GM12801 (cell line): Measurements from ENCODE around the gene HDAC7.

Source experiments
- TF ChIP-seq, protein P1 (sequence below): IDR thresholded peaks from one replicate; pipeline ENCODE4 v1.5.1; 2011; ENCODE audit warnings: control low read depth; ENCODE audit not compliant: insufficient read length; ENCODE audit errors: extremely low read depth

The HDAC7 gene

DNA sequence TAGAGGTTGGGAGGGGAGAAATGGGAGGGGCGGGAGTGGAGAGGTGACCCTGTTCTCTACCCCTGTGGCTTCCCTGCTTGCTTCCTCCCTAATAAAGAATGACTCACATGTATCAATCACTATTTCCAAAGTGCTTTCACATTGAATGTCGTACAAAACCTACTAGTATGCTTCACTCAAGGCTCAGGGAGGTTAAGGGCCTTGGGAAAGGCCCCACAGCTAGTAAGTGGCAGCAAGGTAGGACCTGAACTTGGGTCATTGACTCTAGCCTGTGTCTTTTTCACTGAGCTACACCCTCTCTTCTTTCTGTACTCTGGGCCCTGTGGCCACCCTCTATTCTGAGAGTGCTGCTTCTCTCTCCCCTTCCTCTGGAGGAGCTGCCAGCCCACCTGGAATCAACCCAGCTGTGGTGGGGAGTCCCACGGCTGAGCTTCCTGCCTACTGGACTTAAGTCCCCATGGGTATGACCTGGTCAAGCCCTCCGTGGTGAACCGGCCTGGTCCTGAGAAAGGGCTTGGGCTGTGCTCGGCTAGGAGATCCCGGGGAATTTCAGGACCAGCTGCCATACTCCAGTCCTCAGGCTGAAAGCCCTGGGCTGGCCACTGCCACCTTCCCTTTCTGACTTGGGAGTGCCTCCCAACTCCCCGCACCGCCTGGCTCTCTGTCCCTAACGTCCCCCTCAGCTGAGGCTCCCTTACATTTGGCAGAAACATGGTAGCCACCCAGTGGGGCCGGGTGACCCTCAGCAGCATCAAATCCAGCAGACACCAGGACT, 33.6 kb downstream of the HDAC7 start:
- TF ChIP-seq, protein P1, sequence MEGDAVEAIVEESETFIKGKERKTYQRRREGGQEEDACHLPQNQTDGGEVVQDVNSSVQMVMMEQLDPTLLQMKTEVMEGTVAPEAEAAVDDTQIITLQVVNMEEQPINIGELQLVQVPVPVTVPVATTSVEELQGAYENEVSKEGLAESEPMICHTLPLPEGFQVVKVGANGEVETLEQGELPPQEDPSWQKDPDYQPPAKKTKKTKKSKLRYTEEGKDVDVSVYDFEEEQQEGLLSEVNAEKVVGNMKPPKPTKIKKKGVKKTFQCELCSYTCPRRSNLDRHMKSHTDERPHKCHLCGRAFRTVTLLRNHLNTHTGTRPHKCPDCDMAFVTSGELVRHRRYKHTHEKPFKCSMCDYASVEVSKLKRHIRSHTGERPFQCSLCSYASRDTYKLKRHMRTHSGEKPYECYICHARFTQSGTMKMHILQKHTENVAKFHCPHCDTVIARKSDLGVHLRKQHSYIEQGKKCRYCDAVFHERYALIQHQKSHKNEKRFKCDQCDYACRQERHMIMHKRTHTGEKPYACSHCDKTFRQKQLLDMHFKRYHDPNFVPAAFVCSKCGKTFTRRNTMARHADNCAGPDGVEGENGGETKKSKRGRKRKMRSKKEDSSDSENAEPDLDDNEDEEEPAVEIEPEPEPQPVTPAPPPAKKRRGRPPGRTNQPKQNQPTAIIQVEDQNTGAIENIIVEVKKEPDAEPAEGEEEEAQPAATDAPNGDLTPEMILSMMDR = no peak

DNA sequence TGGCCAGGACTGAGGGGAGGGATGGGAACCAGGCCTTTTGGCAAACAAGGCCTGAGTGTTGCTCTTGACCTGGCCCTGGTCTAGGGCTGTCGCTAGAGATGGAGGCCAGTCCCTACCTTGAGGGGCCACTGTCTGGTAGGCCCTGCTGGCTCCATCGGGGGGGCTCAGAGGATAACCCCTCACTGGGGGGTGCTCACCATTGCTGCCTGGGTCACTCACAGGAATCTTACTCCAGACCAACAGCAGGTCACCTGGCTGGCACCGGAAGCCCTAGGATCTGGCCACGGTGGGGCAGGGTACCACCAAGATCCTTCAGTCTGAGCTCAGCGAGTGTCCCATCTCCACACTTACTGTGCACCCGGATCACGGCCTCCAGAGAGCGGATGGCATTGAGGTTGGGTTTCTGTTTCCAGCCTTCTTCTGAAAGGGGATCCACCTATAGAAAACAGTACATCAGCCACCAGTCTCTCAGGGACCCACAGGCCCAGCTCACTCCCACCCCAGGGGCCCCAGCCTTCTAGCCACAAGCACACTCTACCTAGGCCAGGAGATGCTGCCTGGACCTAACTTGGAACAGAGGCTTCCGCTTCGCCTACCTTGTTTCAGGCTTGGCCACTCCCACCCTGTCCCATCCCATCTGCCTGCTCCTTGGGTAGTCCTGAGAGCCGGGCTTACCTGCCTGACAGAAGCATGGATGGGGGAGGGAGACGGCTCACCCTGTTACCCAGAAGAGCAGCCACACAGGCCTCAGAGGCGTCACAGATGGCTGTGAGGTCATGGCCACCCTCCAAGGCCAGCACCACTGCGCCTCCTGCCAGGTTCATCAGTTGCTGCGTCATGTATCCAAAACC, 34.4 kb downstream of the HDAC7 start:
- TF ChIP-seq, protein P1 = no peak

DNA sequence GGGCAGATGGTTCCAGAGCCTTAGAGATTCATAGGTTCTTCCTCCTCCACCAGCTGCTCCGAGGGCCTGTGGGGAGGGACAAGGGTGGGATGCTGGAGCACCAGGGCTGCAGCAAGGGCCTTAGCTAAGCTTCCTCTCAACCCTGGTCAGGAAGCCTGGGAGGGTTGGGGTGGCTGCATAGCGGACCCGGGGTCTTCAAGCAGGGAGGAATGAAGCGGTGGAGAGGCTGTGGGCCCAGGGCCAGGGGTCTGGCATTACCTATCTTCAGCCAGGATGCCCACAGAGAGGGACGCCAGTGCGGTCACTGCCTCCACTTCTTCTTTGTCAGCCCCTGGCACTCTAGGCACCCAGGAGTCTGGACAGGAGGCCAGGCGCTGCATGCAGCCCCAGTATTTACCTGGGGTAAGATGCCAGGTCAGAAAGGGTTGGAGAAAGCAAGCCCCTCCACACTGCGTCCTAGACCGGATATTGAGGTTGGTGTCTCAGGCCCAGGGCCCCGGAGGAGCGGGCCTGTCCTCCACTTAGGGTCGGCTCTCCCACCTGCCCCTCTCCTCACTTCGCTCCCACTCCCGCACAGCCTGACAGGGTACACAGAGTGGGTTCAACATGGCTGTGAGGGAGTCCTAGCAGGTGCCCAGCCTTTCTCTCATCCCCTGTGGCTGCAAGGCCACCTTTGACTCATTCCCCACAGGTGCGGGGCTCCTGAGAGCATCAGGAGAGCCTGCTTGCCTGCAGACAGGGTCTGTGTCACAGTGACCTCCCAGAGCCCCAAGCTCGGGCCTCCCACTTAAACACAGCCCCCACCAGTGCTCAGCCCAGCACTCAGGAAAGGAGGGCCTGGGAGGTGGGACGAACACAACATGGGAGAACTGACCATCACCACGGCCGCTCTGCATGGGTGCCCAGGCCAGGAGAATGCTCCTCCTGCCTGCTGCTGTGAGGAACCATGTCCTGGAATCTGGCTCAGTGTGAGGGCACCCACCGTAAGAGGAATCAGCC, 35.6 kb downstream of the HDAC7 start:
- TF ChIP-seq, protein P1 = no peak

DNA sequence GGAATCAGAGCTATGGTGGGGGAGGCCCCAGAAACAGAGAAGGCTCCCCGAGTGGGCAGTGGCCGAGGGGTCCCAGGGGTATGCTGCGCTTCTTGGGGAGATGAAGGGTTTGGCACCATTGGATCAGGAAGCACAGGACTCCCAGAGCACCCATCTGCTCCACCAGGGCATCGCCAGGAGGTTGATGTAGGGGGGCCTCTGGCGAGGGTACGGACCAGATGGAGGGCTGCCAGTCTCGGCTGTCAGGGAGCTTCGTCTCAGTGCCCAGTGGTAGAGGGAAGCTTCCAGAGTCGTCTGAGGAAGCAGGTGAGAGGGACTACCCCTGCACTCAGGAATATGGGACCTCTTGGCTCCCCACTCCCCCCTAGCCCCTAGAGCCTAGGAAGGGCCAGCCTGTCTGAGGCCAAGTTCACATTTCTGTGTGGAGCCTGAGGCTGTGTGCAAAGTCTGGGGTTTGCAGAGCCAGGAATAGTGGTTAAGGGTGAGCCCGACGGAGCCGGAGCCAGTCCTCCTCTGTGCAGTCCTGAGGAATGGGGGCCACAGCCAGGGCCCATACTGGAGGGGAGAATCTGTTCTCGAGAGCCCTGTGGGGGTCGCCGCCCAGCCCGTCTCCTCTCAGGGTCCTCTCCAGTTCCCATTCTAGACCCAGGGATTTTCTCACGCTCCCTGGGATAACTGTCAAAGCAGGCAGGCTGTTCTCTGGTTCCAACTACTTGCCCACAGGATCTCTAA, 36.5 kb downstream of the HDAC7 start:
- TF ChIP-seq, protein P1 = no peak

DNA sequence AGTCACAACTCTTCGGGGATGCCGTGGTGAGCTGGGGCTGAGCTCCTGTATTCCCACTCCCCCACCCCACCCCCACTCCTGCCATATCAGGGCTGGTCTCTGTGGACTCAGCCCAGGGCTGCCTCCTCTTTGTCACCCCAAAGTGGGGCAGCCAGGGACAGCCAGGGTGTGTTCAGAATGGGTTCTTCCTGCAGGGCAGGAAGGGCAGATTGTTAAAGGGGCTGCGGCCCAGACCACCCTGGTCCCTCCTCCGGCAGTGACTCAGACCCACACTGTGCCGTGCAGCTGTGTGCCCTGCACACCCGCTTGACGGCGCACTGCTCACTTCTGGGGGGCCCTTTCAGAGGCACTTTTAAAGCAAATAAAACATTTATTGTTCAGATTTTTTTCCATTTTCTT, 37.3 kb downstream of the HDAC7 start:
- TF ChIP-seq, protein P1 = no peak

DNA sequence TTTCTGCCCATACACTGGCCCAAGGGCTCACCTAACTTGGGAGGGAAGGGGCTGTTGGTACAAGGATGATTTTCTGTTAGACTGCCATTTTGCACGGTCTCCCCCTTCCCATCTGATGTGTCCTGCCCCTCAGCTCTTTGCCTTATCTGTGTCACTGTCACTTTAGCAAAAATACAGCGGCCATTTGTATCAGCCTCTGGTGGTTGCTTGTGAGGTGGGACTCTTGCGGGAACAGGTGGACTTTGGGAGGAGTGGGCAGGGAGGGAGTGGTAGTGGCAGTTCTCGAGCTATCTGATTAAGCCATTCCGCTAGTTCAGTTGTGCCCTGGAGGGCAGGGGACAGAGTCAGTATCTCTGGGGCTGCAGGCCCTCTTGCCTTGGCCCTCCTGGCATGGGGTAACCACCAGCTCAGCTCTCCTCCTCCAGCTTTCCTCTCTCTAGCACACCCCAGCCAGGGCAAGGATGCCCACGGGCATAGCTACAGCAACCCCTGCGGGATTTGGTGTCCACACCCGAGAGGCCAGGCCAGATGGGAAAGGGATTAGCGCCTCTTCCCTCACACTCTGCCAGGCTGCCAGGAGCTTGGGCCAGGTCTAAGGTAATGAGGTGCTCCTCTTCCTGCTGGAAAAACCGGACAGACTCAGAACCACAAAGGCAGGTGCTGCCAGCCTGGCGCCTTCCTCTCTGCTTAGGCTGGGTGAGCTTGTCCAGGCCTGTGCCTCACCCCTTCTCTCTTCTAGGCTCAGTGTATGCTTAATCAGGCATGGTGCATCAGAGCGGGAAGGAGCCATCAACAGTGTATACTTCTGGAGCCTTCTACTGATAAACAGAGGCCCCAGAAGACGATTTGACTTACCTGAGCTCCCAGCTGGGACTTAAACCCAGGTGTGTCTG, 38.0 kb downstream of the HDAC7 start:
- TF ChIP-seq, protein P1 = no peak
